Subcutaneous abdominal adipose tissue (tissue), 5 donors: ENCODE results near the gene ITGA8.

Experiments
- H3K27ac ChIP-seq: one replicate; pipeline ENCODE4 v1.7.0; 2013; ENCODE audit warnings: low read depth, mild to moderate bottlenecking, inconsistent platforms, low read length, moderate library complexity
- H3K27me3 ChIP-seq, 5 donors: one replicate each; pipeline ENCODE4 v1.7.0; 2013; ENCODE audit warnings: low read length in 5 of 5, inconsistent platforms in 1 of 5; ENCODE audit not compliant: control insufficient read depth in 5 of 5, insufficient read depth in 4 of 5
- H3K36me3 ChIP-seq, 5 donors: one replicate each; pipeline ENCODE4 v1.7.0; 2013; ENCODE audit warnings: low read length in 5 of 5; ENCODE audit not compliant: control insufficient read depth in 5 of 5, insufficient read depth in 5 of 5
- H3K4me1 ChIP-seq, 5 donors: one replicate each; pipeline ENCODE4 v1.7.0; 2013; ENCODE audit warnings: low read length in 5 of 5, mild to moderate bottlenecking in 3 of 5, moderate library complexity in 1 of 5; ENCODE audit not compliant: control insufficient read depth in 5 of 5, insufficient read depth in 5 of 5
- H3K4me3 ChIP-seq, 5 donors: one replicate each; pipeline ENCODE4 v1.7.0; 2013; ENCODE audit warnings: low read length in 5 of 5, low read depth in 1 of 5
- H3K9ac ChIP-seq, 5 donors: one replicate each; pipeline ENCODE4 v1.7.0; 2013; ENCODE audit warnings: low read length in 5 of 5, mild to moderate bottlenecking in 4 of 5, moderate library complexity in 3 of 5
- H3K9me3 ChIP-seq, 5 donors: one replicate each; pipeline ENCODE4 v1.7.0; 2013; ENCODE audit warnings: low read length in 5 of 5; ENCODE audit not compliant: control insufficient read depth in 5 of 5
- donor health status: healthy.
- donor health status: healthy.
- donor health status: healthy.
- donor health status: healthy.
- donor health status: healthy.

ITGA8 gene

DNA sequence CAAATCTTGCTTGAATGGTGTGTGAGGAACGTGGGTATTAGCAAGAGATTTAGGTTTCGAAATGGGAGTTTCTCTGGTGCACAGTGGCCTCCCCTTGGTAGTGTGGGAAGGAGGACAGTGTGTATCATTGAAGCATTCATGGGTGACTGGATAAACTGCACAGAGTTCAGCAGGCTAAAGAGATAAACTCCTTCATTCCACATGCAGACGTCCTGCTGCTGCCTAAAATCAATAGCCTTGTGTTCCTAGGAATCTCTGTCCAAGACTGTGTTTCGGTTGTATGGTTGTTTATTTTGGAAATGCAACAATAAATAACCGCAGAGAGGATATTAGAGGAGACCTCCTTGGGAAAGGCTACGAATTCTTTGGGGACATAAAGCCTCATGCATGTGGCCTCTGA, 247.7 kb downstream of the ITGA8 start:
- peaks cover 3 to 27% (median 23%) of the 10 kb centered on the region in 5 donors for H3K4me1 ChIP-seq
- H3K9me3 ChIP-seq = no peaks in the 10 kb centered on the region
- H3K27ac ChIP-seq = no peak overlapping the region

GRCh38 chr10:15469111-15469510, 250.6 kb downstream of the ITGA8 start:
- H3K27me3 ChIP-seq = no peaks in the 10 kb centered on the region
- H3K27ac ChIP-seq = no peak overlapping the region
- no peak overlapping the region for H3K4me3 ChIP-seq
- no peaks in the 10 kb centered on the region for H3K9me3 ChIP-seq
- no peaks in the 10 kb centered on the region for H3K36me3 ChIP-seq
- no peak overlapping the region for H3K9ac ChIP-seq
- peaks cover 3 to 20% (median 19%) of the 10 kb centered on the region in 5 donors for H3K4me1 ChIP-seq

More for the DNA sequence above, 247.7 kb downstream of the ITGA8 start:
- no peaks in the 10 kb centered on the region for H3K36me3 ChIP-seq
- no peaks in the 10 kb centered on the region for H3K27me3 ChIP-seq
- H3K4me3 ChIP-seq = peak overlapping the region in 1 of 5 donors; percentile 19
- no peak overlapping the region for H3K9ac ChIP-seq

GRCh38 chr10:15464381-15464780, 255.3 kb downstream of the ITGA8 start:
- H3K27me3 ChIP-seq = no peaks in the 10 kb centered on the region
- H3K4me3 ChIP-seq = no peak overlapping the region
- peaks cover 0 to 6% (median 5%) of the 10 kb centered on the region in 5 donors for H3K4me1 ChIP-seq
- H3K9me3 ChIP-seq = no peaks in the 10 kb centered on the region
- no peak overlapping the region for H3K27ac ChIP-seq
- H3K36me3 ChIP-seq = no peaks in the 10 kb centered on the region
- H3K9ac ChIP-seq = no peak overlapping the region
